ENCODE data around the gene CD300LD. TPM values are rescaled to one million over a fixed set of nuclear protein-coding genes. Genes with fewer than 3 reads are reported as not detected.

CD300LD gene
- total and polyA plus RNA-seq, 10 donors = 0.06 to 1.4 TPM; not detected in 8

GRCh38 chr17:74530831-74531150 is 61.3 kb downstream of the CD300LD start:
- peaks cover 0 to 46% (median 0%) of the 10 kb centered on the region in 7 donors for H3K27me3 ChIP-seq (replicated peaks in 1 of 7)
- WGBS, 5 donors = 67 to 89% (median 79%) methylated on average over 5 of the region's 5 CpGs
- DNase-seq = no peak
- H3K4me1 ChIP-seq = peaks cover 0 to 74% (median 24%) of the 10 kb centered on the region in 6 donors
- H3K9me3 ChIP-seq = no peaks in the 10 kb centered on the region
- intact Hi-C loops (cut with DNase I; ENCODE audit: low total_unique reads) = no loop called here
- no peaks in the 10 kb centered on the region for H3K36me3 ChIP-seq
- H3K27ac ChIP-seq = peak overlapping the region in 5 of 8 donors; percentile 64 to 90 (median 70)
- peak overlapping the region in 1 of 8 donors; percentile 60 for H3K4me3 ChIP-seq
- TF ChIP-seq POLR2AphosphoS5 (IDR thresholded peaks at IDR 0.05) (no peak), CTCF (IDR thresholded peaks at IDR 0.05 in 8 of 11, conservative IDR thresholded peaks at IDR 0.05 in 3 of 11) (no peak), POLR2A (IDR thresholded peaks at IDR 0.05) (no peak)

Other genes starting within 250 kb of the CD300LD start
- under 1 TPM in 1 of 7 donors, not detected in 6; 0.51 TPM for gene BTBD17, start 230.4 kb downstream of the CD300LD start, total RNA-seq
- gene BTBD17, start 230.4 kb downstream of the CD300LD start, polyA plus RNA-seq = under 1 TPM in 1 of 3 donors, not detected in 2; 0.06 TPM
- gene GPR142, start 224.8 kb downstream of the CD300LD start, total RNA-seq = 1 to 10 TPM in 6 of 7 donors, under 1 TPM in 1; 0.85 to 3.1 (median 2.2) TPM
- under 1 TPM; 0.09 to 0.93 (median 0.18) TPM for gene GPR142, start 224.8 kb downstream of the CD300LD start, polyA plus RNA-seq
- gene GPRC5C, start 160.2 kb downstream of the CD300LD start, total RNA-seq = 10 to 100 TPM; 24.1 to 70.0 (median 36.6) TPM
- 10 to 100 TPM; 11.0 to 19.7 (median 18.9) TPM for gene GPRC5C, start 160.2 kb downstream of the CD300LD start, polyA plus RNA-seq
- gene CD300A, start 125.6 kb downstream of the CD300LD start, total RNA-seq = 100 to 1,000 TPM in 6 of 7 donors, 10 to 100 TPM in 1; 95.6 to 142 (median 111) TPM
- 10 to 100 TPM; 34.2 to 93.3 (median 76.1) TPM for gene CD300A, start 125.6 kb downstream of the CD300LD start, polyA plus RNA-seq
- 1 to 10 TPM; 1.2 to 5.6 (median 3.0) TPM for gene CD300LB, start 60.8 kb downstream of the CD300LD start, total RNA-seq
- gene CD300LB, start 60.8 kb downstream of the CD300LD start, polyA plus RNA-seq = 1 to 10 TPM in 2 of 3 donors, under 1 TPM in 1; 0.47 to 2.0 (median 1.0) TPM
- gene CD300C, start 46.2 kb downstream of the CD300LD start, total RNA-seq = 10 to 100 TPM in 2 of 7 donors, 1 to 10 TPM in 5; 4.3 to 10.3 (median 6.0) TPM
- gene CD300C, start 46.2 kb downstream of the CD300LD start, polyA plus RNA-seq = 1 to 10 TPM in 2 of 3 donors, under 1 TPM in 1; 0.96 to 1.2 (median 1.0) TPM
- gene CD300H, start 24.8 kb downstream of the CD300LD start, total RNA-seq = 10 to 100 TPM in 1 of 7 donors, 1 to 10 TPM in 4, not detected in 2; 1.8 to 20.0 (median 3.7) TPM
- 1 to 10 TPM; 1.5 to 4.8 (median 4.1) TPM for gene CD300H, start 24.8 kb downstream of the CD300LD start, polyA plus RNA-seq
- gene CD300E, start 31.5 kb upstream of the CD300LD start, total RNA-seq = 10 to 100 TPM in 3 of 7 donors, 1 to 10 TPM in 4; 1.7 to 20.3 (median 6.4) TPM
- 1 to 10 TPM in 2 of 3 donors, under 1 TPM in 1; 0.99 to 5.3 (median 3.0) TPM for gene CD300E, start 31.5 kb upstream of the CD300LD start, polyA plus RNA-seq
- gene CD300LF, start 120.6 kb upstream of the CD300LD start, total RNA-seq = 10 to 100 TPM; 29.5 to 45.8 (median 33.0) TPM
- gene CD300LF, start 120.6 kb upstream of the CD300LD start, polyA plus RNA-seq = 10 to 100 TPM; 13.1 to 30.6 (median 23.9) TPM
- 10 to 100 TPM; 17.4 to 29.2 (median 24.3) TPM for gene RAB37, start 145.0 kb upstream of the CD300LD start, total RNA-seq
- gene RAB37, start 145.0 kb upstream of the CD300LD start, polyA plus RNA-seq = 10 to 100 TPM; 16.6 to 37.6 (median 19.8) TPM
- gene NHERF1, start 156.3 kb upstream of the CD300LD start, total RNA-seq = 10 to 100 TPM; 41.9 to 85.6 (median 53.9) TPM
- gene NHERF1, start 156.3 kb upstream of the CD300LD start, polyA plus RNA-seq = 10 to 100 TPM; 28.7 to 51.8 (median 37.2) TPM
- 10 to 100 TPM; 25.6 to 48.4 (median 41.5) TPM for gene NAT9, start 184.1 kb upstream of the CD300LD start, total RNA-seq
- gene NAT9, start 184.1 kb upstream of the CD300LD start, polyA plus RNA-seq = 10 to 100 TPM; 30.4 to 37.4 (median 33.2) TPM

All from spleen (tissue), 11 donors.